HG02642 (cell line): ENCODE results near the gene EMSY.

Experiments
- ATAC-seq: cut with Tn5 transposase; IDR thresholded peaks from one replicate; pipeline ENCODE4 v1.9.1; 2021; ENCODE audit warnings: mild to moderate bottlenecking; ENCODE audit not compliant: unreplicated experiment, poor library complexity

Gene EMSY

GRCh38 chr11:76515494-76515893 is 70.7 kb downstream of the EMSY start:
- ATAC-seq: no peak

- no peak for ATAC-seq
Observed at GRCh38 chr11:76523147-76523546, 78.3 kb downstream of the EMSY start.

- ATAC-seq: no peak
Observed at GRCh38 chr11:76523786-76524436, 79.1 kb downstream of the EMSY start.

- no peak for ATAC-seq
Observed at GRCh38 chr11:76524461-76524860, 79.6 kb downstream of the EMSY start.

- no peak for ATAC-seq
Observed at GRCh38 chr11:76524919-76525318, 80.1 kb downstream of the EMSY start.

GRCh38 chr11:76526878-76527277 is 82.1 kb downstream of the EMSY start:
- no peak for ATAC-seq

GRCh38 chr11:76542436-76542835 is 97.6 kb downstream of the EMSY start:
- ATAC-seq: no peak

- no peak for ATAC-seq
Observed at GRCh38 chr11:76543006-76543703, 98.3 kb downstream of the EMSY start.

- no peak for ATAC-seq
Observed at GRCh38 chr11:76550781-76551180, 106.0 kb downstream of the EMSY start.

- no peak for ATAC-seq
Observed at GRCh38 chr11:76551400-76551799, 106.6 kb downstream of the EMSY start.

GRCh38 chr11:76552987-76553386 is 108.2 kb downstream of the EMSY start:
- ATAC-seq: no peak

GRCh38 chr11:76553554-76554476 is 109.0 kb downstream of the EMSY start:
- no peak for ATAC-seq

GRCh38 chr11:76554767-76555166 is 109.9 kb downstream of the EMSY start:
- no peak for ATAC-seq

GRCh38 chr11:76557466-76557865 is 112.6 kb downstream of the EMSY start:
- ATAC-seq: no peak

- ATAC-seq: no peak
Observed at GRCh38 chr11:76558473-76558872, 113.7 kb downstream of the EMSY start.

- no peak for ATAC-seq
Observed at GRCh38 chr11:76558891-76559290, 114.1 kb downstream of the EMSY start.

- ATAC-seq: no peak
Observed at GRCh38 chr11:76559346-76559745, 114.5 kb downstream of the EMSY start.

- ATAC-seq: no peak
Observed at GRCh38 chr11:76560219-76560618, 115.4 kb downstream of the EMSY start.

- ATAC-seq: no peak
Observed at GRCh38 chr11:76561245-76561644, 116.4 kb downstream of the EMSY start.

GRCh38 chr11:76562541-76562940 is 117.7 kb downstream of the EMSY start:
- no peak for ATAC-seq

- ATAC-seq: no peak
Observed at GRCh38 chr11:76564364-76564763, 119.5 kb downstream of the EMSY start.
